WTC11 (cell line): ENCODE measurements around the gene HORMAD1. TPM values are rescaled to one million over a fixed set of nuclear protein-coding genes. Genes with fewer than 3 reads are reported as not detected.

Source experiments
- ATAC-seq: fragments of 200-7000 bp; cut with Tn5 transposase; 2 replicates; pipeline ENCODE4 v1.10.0; 2021; ENCODE audit warnings: mild to moderate bottlenecking, moderate library complexity
- CTCF ChIA-PET: fragments of 300-600 bp; sonication (Branson Sonifier 250); formaldehyde crosslinking; loops from one replicate; lab custom pipeline; 2021; ENCODE audit warnings: antibody characterized with exemption; lab: Charles Lee
- POLR2A ChIA-PET: fragments of 350-600 bp; sonication (Branson Sonifier 250); formaldehyde crosslinking; loops from one replicate; lab custom pipeline; 2021; ENCODE audit warnings: antibody characterized with exemption; lab: Charles Lee
- DNase-seq: peaks from one replicate; pipeline ENCODE4 v3.0.0; 2021; ENCODE audit warnings: low spot score
- H3K27ac Mint-ChIP-seq: 2 replicates; pipeline ENCODE4 v1.8.0; 2021; ENCODE audit warnings: mixed read lengths
- H3K27me3 Mint-ChIP-seq: 2 replicates; pipeline ENCODE4 v1.8.0; 2021; ENCODE audit warnings: low read depth, mild to moderate bottlenecking, moderate library complexity, mixed read lengths
- H3K36me3 Mint-ChIP-seq: 2 replicates; pipeline ENCODE4 v1.8.0; 2021; ENCODE audit warnings: mixed read lengths
- H3K4me1 Mint-ChIP-seq: 2 replicates; pipeline ENCODE4 v1.8.0; 2022; ENCODE audit warnings: mixed read lengths
- H3K4me3 Mint-ChIP-seq: 2 replicates; pipeline ENCODE4 v1.8.0; 2021; ENCODE audit warnings: mild to moderate bottlenecking, moderate library complexity, mixed read lengths
- H3K9me3 Mint-ChIP-seq: 2 replicates; pipeline ENCODE4 v1.8.0; 2021; ENCODE audit warnings: mixed read lengths
- ATF1 ChIP-seq: sonication (generic); formaldehyde crosslinking; IDR thresholded peaks from 2 replicates; pipeline ENCODE4 v1.8.1; 2023; ENCODE audit warnings: mild to moderate bottlenecking, moderate library complexity, missing genetic modification reagents
- CTCF ChIP-seq: fragments of 200-600 bp; IDR thresholded peaks from 2 replicates; pipeline ENCODE4 v1.8.0; 2022; ENCODE audit warnings: antibody characterized with exemption
- ERG ChIP-seq: fragments of 250-450 bp; sonication (Bioruptor Pico); IDR thresholded peaks from 2 replicates; pipeline ENCODE4 v1.8.0; 2021; ENCODE audit warnings: mild to moderate bottlenecking
- FOXJ3 ChIP-seq: sonication (generic); formaldehyde crosslinking; IDR thresholded peaks from 2 replicates; pipeline ENCODE4 v1.9.0; 2021; ENCODE audit warnings: missing genetic modification reagents, mild to moderate bottlenecking, borderline replicate concordance
- FOXK1 ChIP-seq: sonication (generic); formaldehyde crosslinking; IDR thresholded peaks from 2 replicates; pipeline ENCODE4 v1.8.0; 2022; ENCODE audit warnings: mild to moderate bottlenecking, moderate library complexity, missing genetic modification reagents
- HMGXB4 ChIP-seq: sonication (generic); formaldehyde crosslinking; IDR thresholded peaks from 2 replicates; pipeline ENCODE4 v1.8.1; 2023; ENCODE audit warnings: mild to moderate bottlenecking, moderate library complexity, missing genetic modification reagents
- JUN ChIP-seq: sonication (generic); formaldehyde crosslinking; IDR thresholded peaks from 2 replicates; pipeline ENCODE4 v1.8.0; 2023; ENCODE audit warnings: mild to moderate bottlenecking, missing genetic modification reagents
- MXD4 ChIP-seq: fragments of 250-450 bp; sonication (Bioruptor Pico); IDR thresholded peaks from 2 replicates; pipeline ENCODE4 v1.8.0; 2021; ENCODE audit warnings: mild to moderate bottlenecking, moderate library complexity, borderline replicate concordance
- MYBL2 ChIP-seq: sonication (generic); formaldehyde crosslinking; IDR thresholded peaks from 2 replicates; pipeline ENCODE4 v1.8.1; 2023; ENCODE audit warnings: mild to moderate bottlenecking, moderate library complexity, missing genetic modification reagents
- NFE2L1 ChIP-seq: sonication (generic); formaldehyde crosslinking; IDR thresholded peaks from 2 replicates; pipeline ENCODE4 v1.8.1; 2023; ENCODE audit warnings: missing genetic modification reagents
- SMAD4 ChIP-seq: sonication (generic); formaldehyde crosslinking; IDR thresholded peaks from 2 replicates; pipeline ENCODE4 v1.8.0; 2022; ENCODE audit warnings: mild to moderate bottlenecking, missing genetic modification reagents
- SP1 ChIP-seq: sonication (generic); formaldehyde crosslinking; conservative IDR thresholded peaks from 2 replicates; pipeline ENCODE4 v1.8.1; 2022; ENCODE audit warnings: missing genetic modification reagents
- TCF7 ChIP-seq: sonication (generic); formaldehyde crosslinking; IDR thresholded peaks from 2 replicates; pipeline ENCODE4 v1.8.0; 2022; ENCODE audit warnings: mild to moderate bottlenecking, low read depth, missing genetic modification reagents, moderate library complexity
- USF1 ChIP-seq: sonication (generic); formaldehyde crosslinking; IDR thresholded peaks from 2 replicates; pipeline ENCODE4 v1.8.0; 2022; ENCODE audit warnings: mild to moderate bottlenecking, missing genetic modification reagents
- ZNF416 ChIP-seq: fragments of 250-450 bp; sonication (Bioruptor Pico); IDR thresholded peaks from 2 replicates; pipeline ENCODE4 v1.9.0; 2021; ENCODE audit warnings: mild to moderate bottlenecking, inconsistent platforms
- ZNF532 ChIP-seq: fragments of 250-450 bp; sonication (Bioruptor Pico); IDR thresholded peaks from 2 replicates; pipeline ENCODE4 v1.9.0; 2021; ENCODE audit warnings: mild to moderate bottlenecking, borderline replicate concordance
- total RNA-seq: library from RNA; stranded (reverse); gene quantifications from 3 replicates; pipeline ENCODE4 v1.2.3, GENCODE V29; 2021
- TF ChIP-seq, protein P1 (sequence below): sonication (generic); formaldehyde crosslinking; IDR thresholded peaks from 2 replicates; pipeline ENCODE4 v1.8.0; 2023; ENCODE audit warnings: missing genetic modification reagents

Gene HORMAD1
- total RNA-seq, 1 experiment from 2014 or later, result not detected

- H3K36me3 Mint-ChIP-seq, result no peaks in the 10 kb centered on the region; the same call in 1 of the 2 replicates
- ChIA-PET CTCF (interaction anchor here (2.0 to 2.1 kb wide), 2 partner anchors 47 to 48 kb away, joined by 6 to 8 read pairs; no protein-coding TSS in a partner anchor), POLR2A (interaction anchor here (1.2 kb wide), 1 partner anchor 18 kb away, joined by 5 read pairs; no protein-coding TSS in a partner anchor)
- H3K4me3 Mint-ChIP-seq, result no peak within 1 kb of the TSS
- H3K27me3 Mint-ChIP-seq, result no peaks in the 10 kb centered on the region
- TF ChIP-seq TCF7, result no peak
- no peak for TF ChIP-seq FOXJ3
- TF ChIP-seq ATF1, result no peak
- no peak for TF ChIP-seq JUN
- no peak for TF ChIP-seq CTCF
- no peak for TF ChIP-seq ZNF416 (CRISPR knock-in tag)
- TF ChIP-seq USF1 (CRISPR knock-in tag), result no peak
- no peak for TF ChIP-seq SP1 (CRISPR knock-in tag)
- no peak for TF ChIP-seq MXD4
- no peaks in the 10 kb centered on the region for H3K4me1 Mint-ChIP-seq
- ATAC-seq (no peak), DNase-seq (no peak)
- H3K27ac Mint-ChIP-seq, result no peak within 1 kb of the TSS
- H3K9me3 Mint-ChIP-seq, result peaks cover 2% of the 10 kb centered on the region
These were observed 44.7 kb upstream of the HORMAD1 start, which contains the start of gene CTSS for GRCh38 chr1:150765296-150765976. Gene CTSS (minus strand): TSS chr1:150765778. CDS start chr1:150764763, 1,015 bp downstream.

GRCh38 chr1:150764617-150765101 lies 44.0 kb upstream of the HORMAD1 start:
- ChIA-PET POLR2A (no interaction called here), CTCF (interaction anchor here (2.0 kb wide), 1 partner anchor 48 kb away, joined by 8 read pairs; no protein-coding TSS in a partner anchor)
- H3K9me3 Mint-ChIP-seq, result peaks cover 10% of the 10 kb centered on the region
- H3K4me3 Mint-ChIP-seq, result no peak overlapping the region
- TF ChIP-seq FOXK1 (CRISPR knock-in tag) (no peak), SMAD4 (no peak), HMGXB4 (CRISPR knock-in tag) (no peak), NFE2L1 (no peak), ERG (CRISPR knock-in tag) (no peak), MXD4 (no peak)
- DNase-seq, result no peak
- no peak overlapping the region for H3K27ac Mint-ChIP-seq
- H3K4me1 Mint-ChIP-seq, result no peaks in the 10 kb centered on the region
- H3K36me3 Mint-ChIP-seq, result peaks cover 3% of the 10 kb centered on the region
- no peaks in the 10 kb centered on the region for H3K27me3 Mint-ChIP-seq
- no peak for ATAC-seq

DNA sequence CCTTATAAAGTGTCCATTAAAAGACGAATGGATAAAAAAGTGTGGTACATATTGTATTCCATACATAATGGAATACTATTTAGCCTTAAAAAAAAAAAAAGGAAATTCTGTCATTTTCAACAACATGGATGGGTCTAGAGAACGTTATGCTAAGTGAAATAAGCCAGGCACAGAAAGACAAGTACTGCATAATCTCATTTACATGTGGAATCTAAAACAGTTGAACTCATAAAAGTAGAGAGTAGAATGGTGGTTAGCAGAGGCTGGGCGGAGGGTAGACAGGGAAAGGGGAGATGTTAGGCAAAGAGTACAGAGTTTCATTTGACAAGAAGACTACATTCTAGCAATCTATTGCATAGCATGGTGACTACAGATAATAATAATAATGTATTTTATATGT lies 42.3 kb upstream of the HORMAD1 start:
- ChIA-PET POLR2A (no interaction called here), CTCF (no interaction called here)
- no peak overlapping the region for H3K4me3 Mint-ChIP-seq
- H3K36me3 Mint-ChIP-seq, result peaks cover 3% of the 10 kb centered on the region
- no peaks in the 10 kb centered on the region for H3K4me1 Mint-ChIP-seq
- DNase-seq (no peak), ATAC-seq (no peak)
- H3K9me3 Mint-ChIP-seq, result peaks cover 10% of the 10 kb centered on the region
- H3K27ac Mint-ChIP-seq, result no peak overlapping the region
- no peaks in the 10 kb centered on the region for H3K27me3 Mint-ChIP-seq
- TF ChIP-seq HMGXB4 (CRISPR knock-in tag) (no peak), ZNF532 (CRISPR knock-in tag) (no peak), MYBL2 (CRISPR knock-in tag) (no peak)
- TF ChIP-seq, protein P1, sequence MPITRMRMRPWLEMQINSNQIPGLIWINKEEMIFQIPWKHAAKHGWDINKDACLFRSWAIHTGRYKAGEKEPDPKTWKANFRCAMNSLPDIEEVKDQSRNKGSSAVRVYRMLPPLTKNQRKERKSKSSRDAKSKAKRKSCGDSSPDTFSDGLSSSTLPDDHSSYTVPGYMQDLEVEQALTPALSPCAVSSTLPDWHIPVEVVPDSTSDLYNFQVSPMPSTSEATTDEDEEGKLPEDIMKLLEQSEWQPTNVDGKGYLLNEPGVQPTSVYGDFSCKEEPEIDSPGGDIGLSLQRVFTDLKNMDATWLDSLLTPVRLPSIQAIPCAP, result no peak
